NCI-H1105 (cell line): ENCODE measurements around the gene OBSCN.
"Not testable (repeated sequence)": the region's sequence is repeated elsewhere in the genome, so short reads cannot be mapped to it uniquely, and the experiment has no call there.

Experiments
- DNase-seq: peaks from one replicate; lab custom pipeline; 2025; lab: John Stamatoyannopoulos, UW

OBSCN gene

DNA sequence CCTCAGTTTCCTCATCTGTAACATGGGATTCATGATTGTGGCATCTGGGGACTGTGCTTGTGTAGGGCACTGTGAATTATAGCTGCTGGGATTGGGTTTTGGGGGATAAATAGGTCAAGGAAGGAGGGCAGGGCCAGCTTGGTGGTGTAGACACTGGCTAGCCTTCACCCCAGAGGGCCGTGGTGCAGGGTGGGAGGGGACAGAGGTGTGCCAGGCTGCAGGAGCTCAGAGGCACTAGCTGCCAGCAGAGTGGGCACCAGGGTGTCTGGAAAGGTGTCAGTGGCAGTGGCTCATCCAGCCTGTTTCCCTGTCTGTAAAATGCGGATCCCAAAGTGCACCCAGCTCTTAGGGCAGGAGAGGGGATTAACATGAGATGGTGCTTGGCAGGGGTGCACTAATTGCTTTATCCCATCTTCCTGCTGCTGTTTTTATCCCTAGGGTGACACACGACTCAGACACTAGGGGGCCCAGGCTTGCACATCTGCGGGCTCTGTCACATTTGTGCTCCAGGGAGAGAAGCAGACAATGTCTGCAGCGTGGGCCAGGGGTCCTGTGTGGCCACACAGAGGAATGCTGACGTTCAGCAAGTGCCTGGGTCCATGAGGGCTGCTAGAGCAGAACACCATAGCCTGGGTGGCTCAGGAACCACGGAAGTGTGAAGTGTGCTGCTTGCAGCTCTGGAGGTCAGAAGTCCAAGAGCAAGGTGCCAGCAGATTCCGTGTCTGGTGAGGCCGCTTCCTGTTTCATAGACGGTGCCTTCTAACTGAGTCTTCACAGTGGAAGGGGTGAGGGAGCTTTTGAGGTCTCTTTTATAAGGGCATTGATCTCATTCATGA, 19.3 kb downstream of the OBSCN start:
- no peak for DNase-seq

DNA sequence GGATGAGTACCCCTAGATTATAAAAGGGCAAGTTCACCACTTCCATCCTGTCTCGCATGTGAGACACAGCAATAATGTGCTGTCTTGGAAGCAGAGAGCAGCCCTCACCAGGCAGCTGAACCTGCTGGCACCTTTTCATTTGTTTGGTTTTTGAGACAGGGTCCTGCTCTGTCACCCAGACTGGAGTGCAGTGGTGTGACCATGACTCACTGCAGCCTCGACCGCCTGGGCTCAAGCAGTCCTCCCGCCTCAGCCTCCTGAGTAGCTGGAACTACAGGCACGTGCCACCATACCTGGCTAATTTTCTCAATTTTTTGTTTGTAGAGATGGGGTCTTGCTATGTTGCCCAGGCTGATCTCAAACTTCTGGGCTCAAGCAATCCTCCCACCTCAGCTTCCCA, 20.3 kb downstream of the OBSCN start:
- not testable (repeated sequence) for DNase-seq

DNA sequence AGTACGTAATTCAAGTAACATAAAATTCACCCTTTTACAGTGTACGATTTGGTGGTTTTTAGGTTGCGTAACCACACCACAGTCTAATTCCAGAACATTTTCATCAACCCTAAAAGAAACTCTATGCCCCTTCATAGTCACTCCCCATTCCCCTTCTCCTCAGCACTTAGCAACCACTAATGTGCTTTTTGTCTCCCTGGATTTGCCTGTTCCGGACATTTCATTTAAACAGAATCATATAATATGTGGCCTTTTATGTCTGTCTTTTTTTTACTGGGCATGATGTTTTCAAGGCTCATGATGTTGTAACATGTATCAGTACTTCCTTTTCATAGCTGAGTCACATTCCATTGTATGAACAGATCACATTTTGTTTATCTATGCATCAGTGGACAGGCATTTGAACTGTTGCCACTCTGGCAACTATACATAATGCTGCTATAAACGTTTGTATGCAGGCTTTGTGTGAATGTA, 20.8 kb downstream of the OBSCN start:
- DNase-seq: no peak

DNA sequence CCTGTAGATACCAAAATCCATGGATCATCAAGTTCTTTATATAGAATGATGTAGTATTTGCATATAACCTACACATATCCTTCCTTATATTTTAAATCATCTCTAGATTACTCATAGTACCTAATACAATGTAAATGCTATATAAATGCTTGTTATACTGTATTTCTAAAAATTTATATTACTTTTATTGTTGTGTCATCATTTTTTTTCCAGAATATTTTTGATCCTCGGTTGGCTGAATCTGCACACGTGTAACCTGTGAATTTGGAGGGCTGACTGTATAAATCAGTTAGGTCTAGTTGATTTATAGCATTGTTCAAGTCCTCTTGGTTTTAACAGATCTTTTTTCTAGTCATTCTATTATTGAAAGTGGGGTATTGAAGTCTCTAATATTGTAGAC, 23.3 kb downstream of the OBSCN start:
- DNase-seq: no peak

DNA sequence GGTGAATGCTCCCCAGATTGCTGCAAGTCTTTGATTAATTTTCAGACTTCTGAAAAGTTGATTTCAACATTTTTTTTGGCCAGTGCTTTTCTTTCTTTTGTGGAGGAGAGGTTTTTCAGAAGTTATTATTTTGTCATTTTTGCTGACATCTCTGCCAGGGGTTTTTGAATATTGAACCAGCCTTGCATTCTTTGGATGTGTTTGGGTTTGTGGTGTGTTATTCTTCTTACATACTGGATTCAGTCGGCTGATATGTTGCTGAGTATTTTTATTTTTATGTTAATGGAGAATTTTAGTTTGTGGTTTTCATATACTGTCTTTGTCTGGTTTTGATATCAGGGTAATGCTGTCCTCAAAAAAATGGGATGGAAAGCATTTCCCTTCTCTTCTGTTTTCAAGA, 25.3 kb downstream of the OBSCN start:
- no peak for DNase-seq

DNA sequence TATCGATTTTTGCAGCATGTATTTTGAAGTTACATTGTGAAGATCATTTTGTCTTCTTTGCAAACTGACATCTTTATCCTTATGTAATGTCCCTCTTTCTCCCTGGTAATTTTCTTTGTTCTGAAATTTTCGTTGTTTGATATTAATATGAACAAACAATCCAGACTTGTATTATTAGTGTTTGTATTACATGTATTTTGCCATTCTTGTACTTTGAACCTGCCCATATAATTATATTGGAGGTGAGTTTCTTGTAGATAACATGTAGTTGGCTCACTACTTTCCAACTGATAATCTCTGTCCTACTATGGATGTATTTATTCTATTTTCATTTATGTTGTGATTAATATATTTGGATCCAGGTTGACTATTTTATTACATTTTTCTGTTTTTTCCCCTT, 27.1 kb downstream of the OBSCN start:
- DNase-seq: no peak

DNA sequence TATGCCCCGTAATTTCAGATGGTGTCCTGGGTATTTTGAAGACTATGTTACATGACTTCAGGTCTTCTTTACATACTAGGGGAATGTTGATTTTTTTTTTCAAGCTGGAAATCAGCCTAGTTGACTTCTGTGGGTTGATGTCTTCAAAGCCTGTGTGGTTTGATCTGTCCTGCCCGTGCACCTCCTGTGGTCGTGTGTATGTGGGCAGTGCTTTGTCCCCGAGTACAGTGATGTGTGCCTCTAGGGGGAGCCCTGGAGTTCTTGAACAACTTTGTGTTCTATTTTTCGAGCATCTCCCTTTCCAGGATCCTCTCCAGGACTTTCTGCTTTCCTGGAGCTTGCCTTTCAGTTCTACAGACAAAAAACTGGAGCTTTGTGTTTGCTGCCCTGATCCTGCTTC, 28.9 kb downstream of the OBSCN start:
- no peak for DNase-seq

DNA sequence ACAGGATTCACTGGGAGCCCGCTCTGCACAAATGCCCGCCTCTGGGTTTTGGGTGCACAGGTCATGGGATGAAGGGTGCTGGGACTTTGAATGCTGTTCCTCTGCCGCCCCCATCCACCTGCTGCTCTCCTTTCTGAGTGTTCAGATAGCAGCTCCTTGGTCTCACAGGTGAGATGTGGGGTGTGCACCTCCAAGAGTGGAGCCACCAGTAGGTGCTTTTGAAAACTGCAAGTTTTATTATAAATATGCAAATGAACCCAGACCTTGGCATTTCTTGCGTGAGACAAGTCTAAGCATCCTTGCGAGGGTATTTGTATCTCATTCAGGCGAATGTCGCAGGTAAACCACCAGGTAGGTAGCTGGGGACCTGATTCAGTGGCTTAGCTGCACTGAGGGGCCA, 30.2 kb downstream of the OBSCN start:
- DNase-seq: no peak

DNA sequence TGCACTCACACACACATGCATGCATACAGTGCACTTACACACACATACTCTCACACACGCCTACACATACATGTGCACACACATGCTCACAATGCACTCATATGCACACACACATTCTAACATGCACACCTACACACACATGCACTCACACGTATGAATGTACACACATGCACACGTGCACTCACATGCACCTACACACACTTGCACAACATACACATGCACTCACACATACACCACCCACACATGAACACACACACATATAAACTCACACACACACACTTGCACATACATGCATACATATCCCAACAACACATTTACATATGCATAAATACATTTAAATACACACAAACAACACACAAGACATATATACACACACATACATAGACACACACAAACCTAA, 30.6 kb downstream of the OBSCN start:
- no peak for DNase-seq

DNA sequence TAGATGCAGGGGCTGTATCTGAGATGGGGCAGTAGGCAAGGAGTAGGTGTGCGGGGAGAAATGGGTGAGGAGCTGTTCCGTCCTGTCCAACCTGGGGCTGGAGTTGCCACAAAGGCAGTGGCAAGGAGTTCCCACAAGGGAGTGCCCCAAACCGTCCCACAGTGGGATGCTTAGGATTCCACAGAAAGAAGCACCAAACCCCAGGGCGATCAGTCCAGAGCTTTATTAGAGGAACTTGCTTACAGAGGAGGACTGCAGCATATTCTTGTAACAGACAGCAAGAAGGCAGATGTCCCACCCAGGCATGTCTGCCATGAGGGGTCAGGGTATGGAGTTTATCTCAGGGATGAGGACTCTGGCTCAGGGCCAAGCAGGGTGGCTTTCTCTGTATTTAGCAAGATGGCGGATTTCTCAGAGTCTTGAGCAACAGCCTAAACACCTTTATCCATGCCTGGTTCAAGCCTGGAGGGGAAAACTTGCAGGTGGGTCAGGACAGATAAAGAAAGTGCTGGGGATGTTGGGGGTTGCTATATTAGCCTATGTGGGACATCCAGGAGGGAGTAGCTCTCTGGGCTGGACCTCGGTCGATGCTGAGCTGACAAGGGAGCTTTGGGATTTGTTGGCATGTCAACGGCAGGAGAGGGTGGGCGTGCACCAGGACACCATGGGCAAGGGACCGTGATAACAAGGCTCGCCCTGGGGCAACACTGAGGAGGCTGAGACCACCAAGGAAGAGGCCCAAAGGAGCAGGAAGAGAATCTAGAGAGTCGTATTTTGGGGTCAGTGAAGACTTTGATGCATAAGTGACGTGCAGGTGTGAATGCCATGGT, 32.8 kb downstream of the OBSCN start:
- DNase-seq: no peak

DNA sequence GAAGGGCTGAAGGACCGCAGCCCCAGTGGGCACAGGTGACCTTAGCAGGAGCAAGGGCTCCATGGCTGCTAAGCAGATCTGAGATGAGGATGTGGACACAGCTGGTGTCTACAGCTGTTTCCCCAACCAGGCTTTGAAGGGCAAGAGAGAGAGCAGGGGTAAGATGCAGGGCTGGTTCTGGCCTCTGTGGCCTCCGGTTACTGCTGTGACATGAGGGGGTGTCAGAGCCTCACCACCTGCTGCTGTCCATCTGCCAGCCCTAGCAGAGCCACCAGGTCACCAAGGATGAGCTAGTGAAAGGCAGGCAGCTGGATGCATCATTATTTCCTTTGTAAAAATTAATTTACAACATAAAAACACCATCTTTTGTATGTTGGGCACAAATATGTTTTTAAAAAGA, 33.4 kb downstream of the OBSCN start:
- no peak for DNase-seq

DNA sequence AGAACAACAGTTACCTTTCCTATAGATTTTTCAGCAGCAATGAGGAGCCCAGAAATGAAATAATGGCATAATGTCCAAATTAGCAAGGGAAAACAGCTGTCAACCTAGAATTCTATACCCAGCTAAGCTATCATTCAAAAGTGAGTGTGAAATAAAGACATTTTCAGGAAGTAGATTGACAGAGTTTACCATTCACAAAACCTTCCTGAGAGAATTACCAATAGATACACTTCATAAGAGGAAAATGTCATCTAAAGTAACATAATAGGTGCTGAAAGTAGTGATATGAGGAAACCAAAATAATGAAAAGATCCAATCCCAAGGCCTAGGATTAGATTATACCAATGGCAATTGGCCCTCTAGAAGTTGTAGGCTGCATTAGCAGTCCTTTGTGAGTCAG, 34.6 kb downstream of the OBSCN start:
- no peak for DNase-seq

DNA sequence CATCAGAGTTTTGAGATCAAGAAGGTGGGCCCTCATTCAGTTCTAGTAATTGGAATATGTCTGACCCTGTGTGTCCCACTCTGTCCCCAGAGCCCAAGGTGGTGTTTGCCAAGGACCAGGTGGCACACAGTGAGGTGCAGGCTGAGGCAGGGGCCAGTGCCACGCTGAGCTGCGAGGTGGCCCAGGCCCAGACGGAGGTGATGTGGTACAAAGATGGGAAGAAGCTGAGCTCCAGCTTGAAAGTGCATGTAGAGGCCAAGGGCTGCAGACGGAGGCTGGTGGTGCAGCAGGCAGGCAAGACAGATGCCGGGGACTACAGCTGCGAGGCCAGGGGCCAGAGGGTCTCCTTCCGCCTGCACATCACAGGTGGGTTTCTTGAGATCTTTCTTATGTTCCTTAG, 35.2 kb downstream of the OBSCN start:
- no peak for DNase-seq

DNA sequence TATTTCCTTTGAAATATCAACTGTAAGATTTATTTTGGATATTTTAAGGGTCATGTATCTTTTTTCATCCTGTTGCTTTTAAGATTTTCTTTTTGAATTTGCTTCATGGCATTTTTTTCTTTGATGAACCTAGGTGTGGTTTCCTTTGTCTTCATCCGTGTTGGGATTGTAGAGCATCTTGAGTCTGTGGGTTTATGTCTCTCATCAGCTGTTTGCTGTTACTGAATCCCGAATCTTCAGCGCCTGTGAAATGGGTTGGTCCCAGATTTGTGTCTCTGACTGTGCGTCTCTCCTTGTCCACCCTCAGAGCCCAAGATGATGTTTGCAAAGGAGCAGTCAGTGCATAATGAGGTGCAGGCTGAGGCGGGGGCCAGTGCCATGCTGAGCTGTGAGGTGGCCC, 36.1 kb downstream of the OBSCN start:
- DNase-seq: not testable (repeated sequence)

DNA sequence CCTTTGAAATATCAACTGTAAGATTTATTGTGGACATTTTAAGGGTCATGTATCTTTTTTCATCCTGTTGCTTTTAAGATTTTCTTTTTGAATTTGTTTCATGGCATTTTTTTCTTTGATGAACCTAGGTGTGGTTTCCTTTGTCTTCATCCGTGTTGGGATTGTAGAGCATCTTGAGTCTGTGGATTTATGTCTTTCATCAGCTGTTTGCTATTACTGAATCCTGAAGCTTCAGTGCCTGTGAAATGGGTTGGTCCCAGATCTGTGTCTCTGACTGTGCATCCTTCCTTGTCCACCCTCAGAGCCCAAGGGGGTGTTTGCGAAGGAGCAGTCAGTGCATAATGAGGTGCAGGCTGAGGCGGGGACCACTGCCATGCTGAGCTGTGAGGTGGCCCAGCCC, 37.3 kb downstream of the OBSCN start:
- DNase-seq: no peak

DNA sequence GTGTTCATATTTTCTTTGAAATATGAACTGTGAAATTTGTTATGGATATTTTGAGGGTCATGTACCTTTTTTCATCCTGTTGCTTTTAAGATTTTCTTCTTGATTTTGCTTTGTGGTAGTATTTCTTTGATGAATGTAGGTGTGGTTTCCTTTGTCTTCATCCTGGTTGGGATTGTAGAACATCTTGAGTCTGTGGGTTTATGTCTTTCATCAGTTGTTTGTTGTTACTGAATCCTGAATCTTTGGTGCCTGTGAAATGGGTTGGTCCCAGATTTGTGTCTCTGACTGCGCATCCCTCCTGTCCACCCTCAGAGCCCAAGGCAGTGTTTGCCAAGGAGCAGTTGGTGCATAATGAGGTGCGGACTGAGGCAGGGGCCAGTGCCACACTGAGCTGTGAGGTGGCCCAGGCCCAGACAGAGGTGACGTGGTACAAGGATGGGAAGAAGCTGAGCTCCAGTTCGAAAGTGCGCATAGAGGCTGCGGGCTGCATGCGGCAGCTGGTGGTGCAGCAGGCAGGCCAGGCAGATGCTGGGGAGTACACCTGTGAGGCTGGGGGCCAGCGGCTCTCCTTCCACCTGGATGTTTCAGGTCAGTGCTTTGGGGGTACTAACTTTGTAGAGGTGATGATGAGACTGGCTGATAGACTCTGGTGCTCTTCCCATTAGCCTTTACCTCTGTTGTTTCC, 38.5 kb downstream of the OBSCN start:
- no peak for DNase-seq

DNA sequence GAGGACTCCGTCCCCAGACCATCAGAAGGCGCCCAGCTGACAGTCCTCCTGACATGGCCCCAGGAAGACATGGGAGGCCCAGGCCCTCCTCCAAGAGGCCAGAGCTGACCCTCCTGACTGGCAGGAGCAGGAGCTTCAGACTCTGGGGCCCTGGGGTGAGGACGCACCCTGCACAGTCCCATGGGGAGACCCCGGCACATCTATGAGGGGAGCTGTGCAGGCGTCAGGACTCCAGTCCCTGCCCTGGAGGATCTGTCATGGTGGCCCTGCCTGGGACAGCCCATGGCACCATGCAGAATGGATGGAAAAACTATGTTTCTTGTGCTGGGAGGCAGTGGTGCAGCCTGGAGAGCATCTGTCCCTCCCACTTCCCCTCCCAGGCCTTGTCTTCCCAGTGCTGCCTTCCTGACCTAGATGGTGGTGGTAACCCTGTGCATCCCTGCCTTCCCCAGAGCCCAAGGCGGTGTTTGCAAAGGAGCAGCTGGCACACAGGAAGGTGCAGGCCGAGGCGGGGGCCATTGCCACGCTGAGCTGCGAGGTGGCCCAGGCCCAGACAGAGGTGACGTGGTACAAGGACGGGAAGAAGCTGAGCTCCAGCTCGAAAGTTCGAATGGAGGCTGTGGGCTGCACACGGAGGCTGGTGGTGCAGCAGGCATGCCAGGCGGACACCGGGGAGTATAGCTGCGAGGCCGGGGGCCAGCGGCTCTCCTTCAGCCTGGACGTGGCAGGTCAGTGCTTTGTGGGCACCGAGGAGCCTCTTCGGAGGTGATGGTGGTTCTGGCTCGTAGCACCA, 41.9 kb downstream of the OBSCN start:
- no peak for DNase-seq

DNA sequence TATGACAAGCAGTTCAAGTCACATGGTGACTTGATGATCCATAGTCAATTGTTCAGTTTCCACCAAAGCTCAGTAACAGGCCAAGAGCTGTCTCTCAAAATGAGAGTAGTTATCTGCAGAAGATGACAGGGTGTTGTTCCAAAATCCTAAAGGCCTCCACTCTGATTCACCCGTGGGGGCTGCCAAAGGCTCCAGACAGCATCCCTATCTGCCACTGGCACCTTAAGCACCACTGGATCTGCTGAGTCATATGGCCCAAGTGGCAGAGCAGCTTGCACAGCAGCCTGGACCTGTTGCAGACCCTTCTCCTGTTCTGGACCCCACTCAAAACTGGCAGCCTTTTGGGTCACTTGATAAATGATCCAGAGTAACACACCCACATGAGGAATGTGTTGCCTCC, 44.6 kb downstream of the OBSCN start:
- DNase-seq: not testable (repeated sequence)

DNA sequence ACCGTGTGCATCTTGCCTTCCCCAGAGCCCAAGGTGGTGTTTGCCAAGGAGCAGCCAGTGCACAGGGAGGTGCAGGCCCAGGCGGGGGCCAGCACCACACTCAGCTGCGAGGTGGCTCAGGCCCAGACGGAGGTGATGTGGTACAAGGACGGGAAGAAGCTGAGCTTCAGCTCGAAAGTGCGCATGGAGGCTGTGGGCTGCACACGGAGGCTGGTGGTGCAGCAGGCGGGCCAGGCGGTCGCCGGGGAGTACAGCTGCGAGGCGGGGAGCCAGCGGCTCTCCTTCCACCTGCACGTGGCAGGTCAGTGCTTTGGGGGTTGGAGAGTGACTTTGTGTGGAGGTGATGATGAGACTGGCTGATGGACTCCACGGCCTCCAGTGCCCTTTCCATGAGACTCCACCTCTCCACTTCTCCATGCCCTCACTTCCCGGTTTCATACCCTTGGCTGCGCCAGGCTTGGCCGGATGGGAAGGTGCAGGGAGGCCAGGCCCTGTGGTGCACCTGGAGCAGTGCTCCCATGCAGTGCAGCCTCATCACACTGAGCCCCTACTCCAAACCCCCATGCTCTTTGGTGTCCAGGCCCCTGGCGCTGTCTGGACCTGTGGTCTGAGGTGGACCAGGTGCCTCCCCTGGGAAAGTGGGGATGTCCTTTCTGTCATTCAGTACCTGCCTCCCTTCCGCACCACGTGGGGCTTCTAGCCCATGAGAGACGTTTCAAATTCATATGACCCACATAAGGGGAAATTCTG, 49.0 kb downstream of the OBSCN start:
- no peak for DNase-seq

DNA sequence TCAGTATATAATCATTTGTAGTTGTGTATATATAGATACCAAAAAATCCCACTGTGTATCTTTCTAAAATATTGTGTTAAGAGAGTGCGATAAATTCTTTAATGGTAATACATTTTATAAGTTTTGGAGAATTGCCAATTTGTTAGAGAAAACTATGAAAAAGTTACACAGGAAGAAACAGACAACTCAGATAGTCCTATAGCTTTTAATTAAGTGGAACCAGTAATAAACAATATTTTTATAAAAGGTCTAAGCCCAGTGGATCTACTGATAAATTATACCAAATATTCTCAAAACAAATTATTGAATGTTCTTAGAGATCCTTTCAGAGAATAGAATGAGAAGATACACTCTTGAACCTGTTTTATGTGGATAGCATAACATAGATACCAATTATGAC, 50.6 kb downstream of the OBSCN start:
- no peak for DNase-seq

DNA sequence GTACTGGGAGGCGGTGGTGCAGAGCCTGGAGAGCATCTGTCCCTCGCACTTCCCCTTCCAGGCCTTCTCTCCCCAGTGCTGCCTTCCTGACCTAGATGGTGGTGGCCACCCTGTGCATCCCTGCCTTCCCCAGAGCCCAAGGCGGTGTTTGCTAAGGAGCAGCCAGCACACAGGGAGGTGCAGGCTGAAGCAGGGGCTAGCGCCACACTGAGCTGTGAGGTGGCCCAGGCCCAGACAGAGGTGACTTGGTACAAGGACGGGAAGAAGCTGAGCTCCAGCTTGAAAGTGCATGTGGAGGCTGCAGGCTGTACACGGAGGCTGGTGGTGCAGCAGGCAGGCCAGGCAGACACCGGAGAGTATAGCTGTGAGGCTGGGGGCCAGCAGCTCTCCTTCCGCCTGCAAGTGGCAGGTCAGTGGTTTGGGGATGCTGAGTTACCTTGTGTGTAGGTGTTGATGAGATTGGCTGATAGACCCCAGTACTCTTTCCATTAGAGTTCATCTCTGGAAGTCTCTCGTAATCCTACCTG, 51.6 kb downstream of the OBSCN start:
- DNase-seq: no peak
